LNCaP clone FGC (cell line): Measurements from ENCODE around the gene LSM12.

Experiments used
- DNase-seq: peaks from one replicate; pipeline ENCODE4 v3.0.0-alpha.2; 2011; ENCODE audit warnings: low read depth
- H3K4me3 ChIP-seq: 2 replicates; pipeline ENCODE4 v1.5.1; 2011; ENCODE audit warnings: mild to moderate bottlenecking, low read depth, low read length, control low read depth
- TF ChIP-seq, protein P1 (sequence below): IDR thresholded peaks from 2 replicates; pipeline ENCODE4 v1.5.1; 2012; ENCODE audit warnings: mild to moderate bottlenecking; ENCODE audit not compliant: control insufficient read depth, insufficient read depth; ENCODE audit errors: extremely low read depth

LSM12 gene

GRCh38 chr17:44111777-44112176 lies 45.3 kb upstream of the LSM12 start:
- TF ChIP-seq, protein P1, sequence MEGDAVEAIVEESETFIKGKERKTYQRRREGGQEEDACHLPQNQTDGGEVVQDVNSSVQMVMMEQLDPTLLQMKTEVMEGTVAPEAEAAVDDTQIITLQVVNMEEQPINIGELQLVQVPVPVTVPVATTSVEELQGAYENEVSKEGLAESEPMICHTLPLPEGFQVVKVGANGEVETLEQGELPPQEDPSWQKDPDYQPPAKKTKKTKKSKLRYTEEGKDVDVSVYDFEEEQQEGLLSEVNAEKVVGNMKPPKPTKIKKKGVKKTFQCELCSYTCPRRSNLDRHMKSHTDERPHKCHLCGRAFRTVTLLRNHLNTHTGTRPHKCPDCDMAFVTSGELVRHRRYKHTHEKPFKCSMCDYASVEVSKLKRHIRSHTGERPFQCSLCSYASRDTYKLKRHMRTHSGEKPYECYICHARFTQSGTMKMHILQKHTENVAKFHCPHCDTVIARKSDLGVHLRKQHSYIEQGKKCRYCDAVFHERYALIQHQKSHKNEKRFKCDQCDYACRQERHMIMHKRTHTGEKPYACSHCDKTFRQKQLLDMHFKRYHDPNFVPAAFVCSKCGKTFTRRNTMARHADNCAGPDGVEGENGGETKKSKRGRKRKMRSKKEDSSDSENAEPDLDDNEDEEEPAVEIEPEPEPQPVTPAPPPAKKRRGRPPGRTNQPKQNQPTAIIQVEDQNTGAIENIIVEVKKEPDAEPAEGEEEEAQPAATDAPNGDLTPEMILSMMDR, result no peak
- no peak for DNase-seq
- H3K4me3 ChIP-seq, result no peak overlapping the region

DNA sequence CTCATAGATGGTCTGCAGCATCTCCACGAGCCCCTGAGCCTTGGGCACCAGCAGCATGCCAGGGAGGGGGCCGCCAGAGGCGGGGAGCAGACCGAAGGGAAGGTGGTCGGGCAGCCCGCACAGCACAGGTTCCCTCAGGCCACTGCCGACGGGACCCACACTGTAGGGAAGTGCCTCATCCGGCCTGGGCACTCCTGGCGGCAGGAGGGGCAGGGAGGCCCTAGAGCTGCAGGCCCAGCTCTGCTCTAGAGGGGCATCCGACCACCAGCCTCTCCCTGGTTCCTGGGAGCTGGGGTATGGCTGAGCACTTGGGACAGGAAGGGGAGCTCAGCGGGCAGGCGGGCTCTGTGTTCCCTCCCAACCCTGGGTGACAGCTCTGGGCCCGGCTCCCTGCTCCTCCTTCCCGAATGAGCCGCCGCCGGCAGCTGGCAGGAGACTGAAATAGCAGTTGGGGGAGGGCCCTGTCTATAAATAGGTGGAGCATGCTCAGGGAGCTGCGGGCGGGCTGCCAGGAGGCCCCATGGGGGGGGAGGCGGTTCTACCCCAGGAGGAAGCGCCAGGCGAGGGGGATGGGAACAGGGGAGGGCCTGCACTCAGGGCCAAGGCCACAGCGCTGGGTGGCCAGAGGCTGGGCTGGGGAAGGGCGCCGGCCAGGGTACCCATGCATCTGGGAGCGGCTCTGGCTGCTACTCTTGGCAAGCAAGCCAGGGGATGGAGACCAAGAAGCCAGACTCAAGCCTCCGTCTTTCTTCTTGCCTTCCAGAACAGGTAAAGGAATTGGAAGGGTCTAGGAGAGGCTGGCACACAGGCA lies 44.6 kb upstream of the LSM12 start:
- TF ChIP-seq, protein P1, result no peak
- no peak for DNase-seq
- H3K4me3 ChIP-seq, result no peak overlapping the region

DNA sequence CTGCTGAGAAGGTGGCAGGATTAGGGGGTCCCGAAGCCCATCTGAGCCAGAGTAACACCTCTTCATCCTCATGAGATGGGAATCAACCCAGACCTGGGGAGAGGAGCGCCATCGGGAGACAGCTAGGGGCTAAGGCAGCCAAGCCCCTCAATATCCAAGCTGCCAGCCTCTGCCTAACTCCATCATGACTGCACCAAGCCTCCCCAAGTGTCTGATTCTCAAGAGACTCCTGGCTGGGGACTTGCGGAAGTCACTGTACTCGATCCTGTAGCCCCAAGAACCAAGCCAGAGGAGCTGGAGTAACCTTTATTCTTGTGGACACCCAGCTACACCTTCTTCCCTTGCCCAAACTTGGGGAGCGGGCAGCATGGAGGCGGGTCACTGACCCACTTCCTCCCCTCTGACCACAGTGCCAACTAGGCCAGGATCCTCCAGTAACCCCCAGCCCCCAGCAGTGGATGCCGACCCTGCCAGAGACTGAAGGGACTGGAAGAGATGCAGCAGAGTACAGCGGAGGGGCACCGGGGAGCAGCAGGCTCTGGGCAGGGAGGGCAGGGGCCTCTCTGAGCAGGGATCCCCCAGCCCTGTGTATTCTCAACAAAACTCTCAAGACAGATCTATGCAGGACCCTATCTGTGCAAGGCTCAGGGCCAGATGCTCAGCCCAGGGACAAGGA lies 43.7 kb upstream of the LSM12 start:
- TF ChIP-seq, protein P1, result no peak
- H3K4me3 ChIP-seq, result no peak overlapping the region
- DNase-seq, result no peak

DNA sequence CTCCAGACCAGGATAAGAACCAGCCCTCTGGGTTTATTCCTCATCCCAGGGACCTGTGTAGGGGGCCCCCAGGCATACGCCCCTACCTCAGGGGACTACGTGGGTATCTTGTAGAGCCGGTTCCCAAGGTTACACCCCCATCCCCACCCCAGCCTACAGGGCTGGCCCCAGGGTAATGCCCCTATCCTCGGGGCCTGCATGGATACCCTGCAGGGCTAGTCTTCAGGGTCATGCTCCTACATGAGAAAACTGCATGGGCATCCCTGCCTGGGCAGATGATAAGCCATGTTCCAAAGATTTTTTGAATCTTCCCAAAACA lies 42.8 kb upstream of the LSM12 start:
- TF ChIP-seq, protein P1, result no peak
- DNase-seq, result no peak
- H3K4me3 ChIP-seq, result no peak overlapping the region

GRCh38 chr17:44108440-44109311 lies 42.2 kb upstream of the LSM12 start:
- TF ChIP-seq, protein P1, result no peak
- no peak for DNase-seq

DNA sequence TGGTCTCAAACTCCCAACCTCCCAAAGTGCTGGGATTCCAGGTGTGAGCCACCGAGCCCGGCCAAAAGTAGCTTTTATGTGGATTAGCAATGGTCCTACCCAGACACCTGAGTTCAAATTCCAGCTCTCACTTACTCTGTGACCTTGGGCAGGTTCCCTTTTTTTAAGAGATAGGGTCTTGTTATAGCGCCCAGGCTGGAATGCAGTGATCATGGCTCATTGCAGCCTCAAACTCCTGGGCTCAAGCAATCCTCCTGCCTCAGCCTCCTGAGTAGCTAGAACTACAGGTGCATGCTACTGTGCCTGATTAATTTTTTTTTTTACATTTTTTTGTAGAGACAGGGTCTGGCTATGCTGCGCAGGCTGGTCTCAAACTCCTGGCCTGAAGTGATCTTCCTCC lies 40.3 kb upstream of the LSM12 start:
- DNase-seq, result no peak
- TF ChIP-seq, protein P1, result no peak
- H3K4me3 ChIP-seq, result no peak overlapping the region

More at GRCh38 chr17:44108440-44109311, 42.2 kb upstream of the LSM12 start:
- no peak overlapping the region for H3K4me3 ChIP-seq
